ENCODE results near the gene SLC25A29.
"Not testable (repeated sequence)": the region's sequence is repeated elsewhere in the genome, so short reads cannot be mapped to it uniquely, and the experiment has no call there.

SLC25A29 gene

DNA sequence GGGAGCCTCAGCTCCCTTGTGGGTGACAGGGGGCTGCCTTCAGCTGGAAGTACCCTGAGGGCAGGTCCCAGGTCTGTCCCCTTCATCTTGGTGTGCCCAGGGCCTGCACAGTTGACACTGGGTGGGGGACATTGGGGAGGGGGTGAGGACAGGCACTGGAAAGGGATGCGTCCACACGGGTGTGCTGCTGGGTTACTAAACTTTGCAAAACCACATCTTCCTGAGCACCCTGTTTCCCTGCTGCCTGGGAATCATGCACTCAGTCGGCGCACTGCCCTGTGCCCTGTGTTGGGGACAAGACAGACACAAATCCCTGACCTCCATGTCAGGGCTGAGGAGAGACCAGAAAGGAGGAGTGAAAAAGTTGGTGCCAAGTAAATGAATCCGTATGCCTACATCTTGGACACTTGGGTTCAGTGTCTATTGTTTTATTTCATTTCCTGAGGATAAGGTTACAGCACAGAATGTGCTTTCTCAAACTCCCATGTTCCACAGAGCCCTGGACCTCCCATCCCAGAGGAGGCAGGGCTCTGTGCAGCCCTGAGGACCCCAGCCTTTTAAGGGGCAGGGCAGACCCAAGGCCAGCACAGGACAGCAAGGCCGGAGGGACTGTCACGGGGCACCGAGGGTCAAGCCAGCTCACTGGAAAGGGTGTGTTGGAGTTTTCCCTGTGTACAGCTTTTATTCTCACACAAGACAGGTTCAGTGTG lies 2.9 kb upstream of the SLC25A29 start:
- DNase-seq, result no peak

DNA sequence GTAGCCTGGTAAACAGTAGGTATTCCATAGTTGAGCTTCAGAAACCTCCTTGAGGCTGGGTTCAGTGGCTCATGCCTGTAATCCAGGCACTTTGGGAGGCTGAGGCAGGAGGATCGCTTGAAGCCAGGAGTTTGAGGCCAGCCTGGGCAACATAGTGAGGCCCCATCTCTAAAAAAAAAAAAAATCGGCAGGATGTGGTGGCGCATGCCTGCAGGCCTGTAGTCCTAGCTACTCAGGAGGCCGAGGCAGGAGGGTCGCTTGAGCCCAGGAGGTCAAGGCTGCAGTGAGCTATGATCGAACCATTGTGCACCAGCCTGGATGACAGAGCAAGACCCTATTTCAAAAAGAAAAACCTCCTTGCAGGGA lies 2.2 kb upstream of the SLC25A29 start:
- DNase-seq, result not testable (repeated sequence)

- no peak for DNase-seq
These were observed 1.7 kb upstream of the SLC25A29 start for GRCh38 chr14:100307766-100308426.

DNA sequence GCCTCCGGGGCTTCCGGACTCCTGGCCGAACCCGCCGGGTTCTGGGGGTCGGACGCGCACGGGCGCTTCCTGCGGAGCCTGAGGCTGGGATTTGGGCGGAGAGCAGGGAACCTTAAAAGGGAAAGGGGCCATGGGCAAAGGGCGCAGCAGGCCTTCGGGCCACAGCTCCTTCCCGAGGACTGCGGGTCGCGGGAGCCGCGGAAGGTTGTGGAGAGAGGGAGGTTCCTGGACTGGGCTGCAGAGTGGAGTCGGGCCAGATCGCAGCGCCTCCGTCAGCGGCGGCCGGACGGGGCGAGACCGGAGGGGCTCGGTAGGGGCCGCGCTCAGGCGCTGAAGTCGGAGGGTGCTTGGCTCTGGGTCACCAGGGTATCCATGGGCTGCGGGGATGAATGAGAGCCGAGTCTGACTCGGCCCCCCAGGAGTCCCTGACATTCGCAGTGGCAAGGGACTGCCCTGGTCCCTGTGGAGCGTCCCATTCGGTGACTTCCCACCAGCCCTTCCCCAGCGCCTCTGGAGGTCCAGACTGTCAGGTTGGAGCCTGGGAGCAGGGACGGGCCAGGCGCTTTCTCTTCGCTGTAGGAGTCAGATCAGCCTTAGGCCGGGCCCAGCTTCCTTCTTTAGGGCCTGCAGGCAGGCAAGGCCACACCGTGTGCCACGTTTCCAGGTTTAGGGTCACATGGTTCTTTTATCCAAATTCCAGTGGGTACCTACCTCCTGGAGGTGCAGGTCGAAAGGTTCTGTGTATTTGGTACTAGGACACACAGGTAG lies 938 bp upstream of the SLC25A29 start:
- no peak for DNase-seq

DNA sequence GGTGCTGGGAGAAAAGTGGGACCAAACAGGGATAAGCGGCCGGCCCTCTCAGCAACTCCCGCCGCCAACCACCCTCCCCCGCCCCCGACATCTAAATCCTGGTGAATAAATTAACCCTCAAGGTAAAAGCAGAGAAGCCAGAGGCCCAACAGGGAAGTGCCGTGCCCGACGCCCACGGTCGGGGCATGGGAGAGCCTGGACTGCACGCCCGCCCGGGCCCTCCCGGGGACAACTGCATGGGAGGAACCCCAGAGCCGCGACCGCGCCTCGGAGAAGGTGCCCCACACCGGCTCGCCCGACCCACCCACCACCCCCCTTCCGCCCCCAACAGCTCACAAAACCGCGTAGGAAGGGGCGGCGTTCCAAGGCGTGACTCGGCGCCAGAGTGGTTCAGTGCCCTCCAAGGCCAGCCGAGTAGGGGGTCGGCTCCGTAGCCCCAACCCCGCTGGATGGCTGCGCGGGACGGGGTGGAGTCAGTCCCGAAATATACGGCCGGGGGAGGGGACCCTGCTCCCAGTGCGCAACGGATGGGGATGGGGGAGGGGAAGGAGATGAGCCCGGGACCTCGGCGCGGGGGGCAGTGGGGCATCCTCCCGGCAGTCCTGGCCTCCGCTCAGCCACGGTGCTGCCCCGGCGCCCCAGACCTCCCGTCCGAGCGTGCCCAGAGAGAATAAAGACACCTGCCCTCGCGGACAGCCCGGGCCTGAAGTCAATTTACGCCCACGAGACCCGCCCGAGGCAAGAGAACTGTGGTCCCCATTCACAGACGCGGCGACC lies 732 bp downstream of the SLC25A29 start:
- peak in 3 of 5 donors; percentile 14 to 42 (median 38) for DNase-seq

DNA sequence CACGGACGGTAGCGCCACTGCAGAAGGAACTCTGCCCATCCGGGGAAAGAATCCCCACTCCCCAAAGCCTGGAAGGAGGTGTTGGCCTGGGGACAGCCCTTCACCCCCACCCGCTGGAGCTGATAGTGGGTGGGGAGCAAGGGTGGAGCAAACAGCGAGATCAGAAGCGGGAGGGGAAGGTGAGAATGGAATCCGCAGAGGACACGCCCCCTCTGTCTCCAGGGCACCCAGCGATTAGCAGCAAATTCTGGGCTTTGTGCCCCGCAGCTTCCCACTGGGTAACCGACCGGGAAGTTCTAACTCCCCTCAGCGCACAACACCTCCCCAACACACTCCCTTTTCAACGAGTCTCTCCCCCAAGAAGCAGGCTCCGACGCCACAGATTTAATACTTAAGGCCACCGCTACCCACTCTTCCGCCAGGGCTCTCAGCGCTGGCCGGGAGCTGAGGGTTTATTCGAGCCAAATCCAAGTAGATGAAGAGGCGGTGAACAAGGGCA lies 1.4 kb downstream of the SLC25A29 start:
- no peak for DNase-seq

- no peak for DNase-seq
These were observed 2.3 kb downstream of the SLC25A29 start for GRCh38 chr14:100303925-100304324.

DNA sequence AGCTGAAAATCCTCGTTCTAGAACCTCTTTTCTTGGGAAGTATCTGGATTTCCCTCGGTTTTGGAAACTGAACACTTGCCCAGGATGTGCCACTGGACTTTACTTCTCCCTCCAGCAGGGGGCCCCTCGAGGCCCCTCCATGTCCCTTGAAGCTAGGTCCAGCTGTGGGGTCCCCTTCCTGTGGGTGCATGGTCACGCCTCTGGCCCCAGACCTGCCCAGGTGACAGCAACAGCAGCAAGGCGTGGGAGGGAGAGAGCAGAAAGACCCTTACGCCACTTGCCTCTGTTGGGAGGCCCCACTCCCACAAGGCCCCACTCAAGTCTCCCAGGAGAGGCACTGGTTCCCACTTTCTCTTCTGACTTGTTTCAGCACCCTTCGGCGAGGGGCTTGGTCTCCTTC lies 3.1 kb downstream of the SLC25A29 start:
- no peak for DNase-seq

DNA sequence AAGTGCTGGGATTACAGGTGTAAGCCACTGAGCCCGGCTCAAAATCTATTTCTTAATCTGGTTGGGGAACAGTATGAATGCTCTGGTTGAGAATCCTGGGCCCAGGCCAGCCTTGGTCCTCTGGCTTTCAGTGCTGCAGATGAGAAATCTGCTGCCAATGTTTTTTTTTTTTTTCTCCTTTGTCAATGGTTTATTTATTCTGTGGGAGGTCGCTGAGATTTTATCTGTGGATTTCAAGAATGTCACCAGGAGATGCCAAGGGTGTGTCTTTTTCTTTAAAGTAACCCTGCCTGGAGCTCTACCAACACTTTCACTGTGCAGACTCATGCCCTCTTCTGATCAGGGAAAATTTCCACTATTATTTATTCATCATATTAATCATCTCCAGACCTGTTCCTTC lies 3.6 kb downstream of the SLC25A29 start:
- no peak for DNase-seq

- no peak for DNase-seq
These were observed 7.0 kb downstream of the SLC25A29 start for GRCh38 chr14:100299238-100299560.

GRCh38 chr14:100298551-100299237 lies 7.5 kb downstream of the SLC25A29 start:
- DNase-seq, result no peak

GRCh38 chr14:100297320-100298300 lies 8.6 kb downstream of the SLC25A29 start:
- DNase-seq, result no peak

DNA sequence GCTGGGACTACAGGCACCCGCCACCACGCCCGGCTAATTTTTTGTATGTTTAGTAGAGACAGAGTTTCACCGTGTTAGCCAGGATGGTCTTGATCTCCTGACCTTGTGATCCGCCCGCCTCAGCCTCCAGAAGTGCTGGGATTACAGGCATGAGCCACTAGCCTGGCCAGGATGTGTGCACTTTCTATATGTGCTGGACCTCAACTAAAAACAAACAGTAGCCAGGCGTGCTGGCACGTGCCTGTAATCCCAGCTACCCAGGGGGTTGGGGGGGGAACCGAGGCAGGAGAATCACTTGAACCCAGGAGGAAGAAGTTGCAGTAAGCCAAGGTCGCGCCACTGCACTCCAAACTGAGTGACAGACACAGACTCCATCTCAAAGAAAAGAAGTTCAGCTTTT lies 9.5 kb downstream of the SLC25A29 start:
- not testable (repeated sequence) for DNase-seq

DNA sequence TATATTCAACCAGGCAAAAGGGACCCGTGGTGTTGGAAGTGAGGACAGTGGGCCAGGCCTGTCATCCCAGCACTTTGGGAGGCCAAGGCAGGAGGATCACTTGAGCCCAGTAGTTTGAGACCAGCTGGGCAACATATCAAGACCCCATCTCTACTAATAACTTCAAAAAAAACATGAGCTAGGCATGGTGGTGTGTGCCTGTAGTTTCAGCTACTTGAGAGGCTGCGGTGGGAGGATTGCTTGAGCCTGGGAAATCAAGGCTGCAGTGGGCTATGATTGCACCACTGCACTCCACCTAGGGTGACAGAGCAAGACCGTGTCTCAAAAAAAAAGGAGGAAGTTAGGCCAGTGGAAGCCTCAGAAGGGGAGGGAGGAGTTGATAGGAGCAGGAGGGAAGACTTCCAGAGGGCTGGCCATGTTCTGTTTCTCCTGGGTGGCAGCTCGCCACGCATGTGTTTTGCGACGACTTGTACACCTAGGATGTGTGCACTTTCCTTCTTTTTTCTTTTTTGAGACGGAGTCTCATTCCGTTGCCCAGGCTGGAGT lies 10.1 kb downstream of the SLC25A29 start:
- no peak for DNase-seq

GRCh38 chr14:100295376-100296105 lies 10.7 kb downstream of the SLC25A29 start:
- no peak for DNase-seq

- DNase-seq, result no peak
These were observed 11.3 kb downstream of the SLC25A29 start for GRCh38 chr14:100294963-100295330.

DNA sequence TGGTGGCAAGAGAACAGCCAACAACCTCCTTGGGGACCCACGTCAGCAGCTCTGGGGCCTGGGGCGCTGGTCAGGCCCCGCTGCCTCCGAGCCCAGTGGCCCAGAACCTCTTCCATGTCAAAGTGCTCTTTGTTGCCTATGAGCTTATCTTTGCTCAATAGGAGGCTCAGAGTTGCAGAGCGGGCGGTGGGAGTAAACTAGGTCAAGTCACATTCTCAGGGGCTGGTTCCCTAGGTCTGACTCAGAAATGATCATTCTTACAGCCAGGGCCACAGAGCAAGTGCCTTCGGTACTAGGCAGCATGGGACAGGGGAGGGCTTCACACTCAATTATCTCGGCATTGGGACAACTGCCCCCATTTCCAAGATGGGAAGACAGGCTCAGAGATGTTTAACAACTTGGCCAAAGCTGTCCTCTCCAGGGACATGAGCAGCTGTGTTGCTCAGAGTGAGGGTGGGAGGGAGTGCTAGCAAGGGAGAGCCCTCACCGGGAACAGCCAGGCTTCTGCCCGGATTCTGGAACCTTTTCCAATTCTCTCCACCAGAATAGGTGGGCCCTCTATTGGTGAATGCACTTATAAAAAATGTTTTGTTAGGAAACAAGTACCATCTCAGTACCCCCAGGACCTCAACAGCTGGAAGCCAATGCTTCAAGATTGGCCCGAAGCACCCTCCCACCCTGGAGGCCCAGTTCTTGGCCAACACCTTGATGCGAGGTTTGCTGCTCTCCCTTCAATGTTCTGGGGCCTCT lies 11.9 kb downstream of the SLC25A29 start:
- no peak for DNase-seq

DNA sequence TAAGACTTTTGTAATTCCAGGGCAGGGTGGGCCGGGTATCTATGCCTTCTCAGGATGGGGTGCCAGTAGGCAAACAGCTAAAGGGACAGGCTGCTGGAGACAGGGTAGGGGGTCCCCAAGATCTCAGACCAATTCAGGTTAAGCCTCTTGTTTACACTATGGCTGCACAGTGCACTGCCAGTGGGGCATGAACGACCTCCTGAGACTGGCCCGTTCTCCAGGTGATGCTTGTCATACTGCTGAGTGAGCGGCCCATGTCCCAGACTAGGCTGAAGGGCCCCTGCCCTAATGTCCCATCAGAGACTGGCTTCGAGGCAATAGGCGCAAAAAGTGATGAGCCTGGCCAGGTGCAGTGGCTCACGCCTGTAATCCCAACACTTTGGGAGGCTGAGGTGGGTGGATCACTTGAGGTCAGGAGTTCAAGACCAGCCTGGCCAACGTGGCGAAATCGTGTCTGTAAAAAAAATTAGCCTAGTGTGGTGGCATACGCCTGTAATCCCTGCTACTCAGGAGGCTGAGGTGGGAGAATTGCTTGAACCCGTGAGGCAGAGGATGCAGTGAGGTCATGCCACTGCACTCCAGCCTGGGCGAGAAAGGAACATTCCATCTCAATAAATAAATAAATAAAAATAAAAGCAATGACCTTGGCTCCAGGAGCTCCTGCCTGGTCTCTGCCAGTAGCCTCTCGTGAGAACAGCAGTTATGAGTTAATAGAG lies 12.6 kb downstream of the SLC25A29 start:
- no peak for DNase-seq

All from T-helper 1 cell (primary cell).